Measurements from ENCODE around the gene TRIM65. TPM values are rescaled to one million over a fixed set of nuclear protein-coding genes. Genes with fewer than 3 reads are reported as not detected.

Gene TRIM65
- total and polyA plus RNA-seq, 2 donors = 14.4 to 20.2 TPM

- H3K9me3 ChIP-seq (ENCODE audit: control insufficient read depth in 2 of 2, insufficient read depth in 1 of 2, low read length in 1 of 2) = no peaks in the 10 kb centered on the region
- no peak overlapping the region for H3K4me3 ChIP-seq (ENCODE audit: low read length in 2 of 2)
- H3K36me3 ChIP-seq (ENCODE audit: control insufficient read depth in 2 of 2, insufficient read depth in 2 of 2, low read length in 1 of 2) = peaks cover 41 to 43% of the 10 kb centered on the region in 2 donors
- H3K4me1 ChIP-seq (ENCODE audit: control insufficient read depth in 2 of 2, insufficient read depth in 2 of 2, low read length in 2 of 2) = peaks cover 7 to 22% of the 10 kb centered on the region in 2 donors
- H3K27ac ChIP-seq (ENCODE audit: low read depth in 1 of 2, low read length in 1 of 2) = no peak overlapping the region
- H3K27me3 ChIP-seq (ENCODE audit: control insufficient read depth in 2 of 2, insufficient read depth in 1 of 2, low read length in 1 of 2) = no peaks in the 10 kb centered on the region
- WGBS = 97% methylated on average over 13 of the region's 13 CpGs
- no peak for DNase-seq (ENCODE audit: low read depth in 6 of 9, low spot score in 9 of 9)
Measured at GRCh38 chr17:75900691-75901533, 4.2 kb upstream of the TRIM65 start.

- WGBS = 94% methylated on average over 23 of the region's 23 CpGs
- Histone ChIP-seq H3K4me1 (ENCODE audit: control insufficient read depth in 2 of 2, insufficient read depth in 2 of 2, low read length in 2 of 2) (peaks cover 13 to 23% of the 10 kb centered on the region in 2 donors), H3K27ac (ENCODE audit: low read depth in 1 of 2, low read length in 1 of 2) (no peak overlapping the region), H3K27me3 (ENCODE audit: control insufficient read depth in 2 of 2, insufficient read depth in 1 of 2, low read length in 1 of 2) (no peaks in the 10 kb centered on the region), H3K4me3 (ENCODE audit: low read length in 2 of 2) (no peak overlapping the region), H3K9me3 (ENCODE audit: control insufficient read depth in 2 of 2, insufficient read depth in 1 of 2, low read length in 1 of 2) (no peaks in the 10 kb centered on the region), H3K36me3 (ENCODE audit: control insufficient read depth in 2 of 2, insufficient read depth in 2 of 2, low read length in 1 of 2) (peaks cover 41 to 43% of the 10 kb centered on the region in 2 donors)
- DNase-seq (ENCODE audit: low read depth in 6 of 9, low spot score in 9 of 9) = no peak
Measured at GRCh38 chr17:75899767-75900468, 3.2 kb upstream of the TRIM65 start.

- DNase-seq (ENCODE audit: low read depth in 6 of 9, low spot score in 9 of 9) = no peak
- Histone ChIP-seq H3K36me3 (ENCODE audit: control insufficient read depth in 2 of 2, insufficient read depth in 2 of 2, low read length in 1 of 2) (peaks cover 41 to 43% of the 10 kb centered on the region in 2 donors), H3K27ac (ENCODE audit: low read depth in 1 of 2, low read length in 1 of 2) (no peak overlapping the region), H3K4me1 (ENCODE audit: control insufficient read depth in 2 of 2, insufficient read depth in 2 of 2, low read length in 2 of 2) (peaks cover 13 to 25% of the 10 kb centered on the region in 2 donors), H3K4me3 (ENCODE audit: low read length in 2 of 2) (no peak overlapping the region), H3K9me3 (ENCODE audit: control insufficient read depth in 2 of 2, insufficient read depth in 1 of 2, low read length in 1 of 2) (no peaks in the 10 kb centered on the region), H3K27me3 (ENCODE audit: control insufficient read depth in 2 of 2, insufficient read depth in 1 of 2, low read length in 1 of 2) (no peaks in the 10 kb centered on the region)
- 98% methylated on average over 13 of the region's 13 CpGs for WGBS
Measured at GRCh38 chr17:75899353-75899752, 2.6 kb upstream of the TRIM65 start.

- peaks cover 9 to 20% of the 10 kb centered on the region in 2 donors for H3K4me1 ChIP-seq (ENCODE audit: control insufficient read depth in 2 of 2, insufficient read depth in 2 of 2, low read length in 2 of 2)
- H3K27me3 ChIP-seq (ENCODE audit: control insufficient read depth in 2 of 2, insufficient read depth in 1 of 2, low read length in 1 of 2) = no peaks in the 10 kb centered on the region
- H3K4me3 ChIP-seq (ENCODE audit: low read length in 2 of 2) = no peak overlapping the region
- WGBS = 98% methylated on average over 16 of the region's 16 CpGs
- H3K9me3 ChIP-seq (ENCODE audit: control insufficient read depth in 2 of 2, insufficient read depth in 1 of 2, low read length in 1 of 2) = no peaks in the 10 kb centered on the region
- H3K36me3 ChIP-seq (ENCODE audit: control insufficient read depth in 2 of 2, insufficient read depth in 2 of 2, low read length in 1 of 2) = peaks cover 41 to 43% of the 10 kb centered on the region in 2 donors
- DNase-seq (ENCODE audit: low read depth in 6 of 9, low spot score in 9 of 9) = no peak
- no peak overlapping the region for H3K27ac ChIP-seq (ENCODE audit: low read depth in 1 of 2, low read length in 1 of 2)
Measured at GRCh38 chr17:75898791-75899190, 2.0 kb upstream of the TRIM65 start.

GRCh38 chr17:75898065-75898464 lies 1.3 kb upstream of the TRIM65 start:
- Histone ChIP-seq H3K27me3 (ENCODE audit: control insufficient read depth in 2 of 2, insufficient read depth in 1 of 2, low read length in 1 of 2) (no peaks in the 10 kb centered on the region), H3K36me3 (ENCODE audit: control insufficient read depth in 2 of 2, insufficient read depth in 2 of 2, low read length in 1 of 2) (peaks cover 40 to 41% of the 10 kb centered on the region in 2 donors), H3K27ac (ENCODE audit: low read depth in 1 of 2, low read length in 1 of 2) (no peak overlapping the region), H3K4me3 (ENCODE audit: low read length in 2 of 2) (no peak overlapping the region), H3K9me3 (ENCODE audit: control insufficient read depth in 2 of 2, insufficient read depth in 1 of 2, low read length in 1 of 2) (no peaks in the 10 kb centered on the region), H3K4me1 (ENCODE audit: control insufficient read depth in 2 of 2, insufficient read depth in 2 of 2, low read length in 2 of 2) (peaks cover 9 to 19% of the 10 kb centered on the region in 2 donors)
- no peak for DNase-seq (ENCODE audit: low read depth in 6 of 9, low spot score in 9 of 9)
- 97% methylated on average over 8 of the region's 8 CpGs for WGBS

- Histone ChIP-seq H3K36me3 (ENCODE audit: control insufficient read depth in 2 of 2, insufficient read depth in 2 of 2, low read length in 1 of 2) (peaks cover 42 to 43% of the 10 kb centered on the region in 2 donors), H3K27me3 (ENCODE audit: control insufficient read depth in 2 of 2, insufficient read depth in 1 of 2, low read length in 1 of 2) (no peaks in the 10 kb centered on the region), H3K4me1 (ENCODE audit: control insufficient read depth in 2 of 2, insufficient read depth in 2 of 2, low read length in 2 of 2) (peaks cover 9 to 19% of the 10 kb centered on the region in 2 donors), H3K9me3 (ENCODE audit: control insufficient read depth in 2 of 2, insufficient read depth in 1 of 2, low read length in 1 of 2) (no peaks in the 10 kb centered on the region), H3K4me3 (ENCODE audit: low read length in 2 of 2) (peak overlapping the region in 1 of 2 donors; percentile 88), H3K27ac (ENCODE audit: low read depth in 1 of 2, low read length in 1 of 2) (peak overlapping the region in 1 of 2 donors; percentile 2)
- DNase-seq (ENCODE audit: low read depth in 6 of 9, low spot score in 9 of 9) = no peak
- whole genome bisulfite sequencing = 77% methylated on average over 37 of the region's 37 CpGs
Measured at GRCh38 chr17:75897160-75898019, 639 bp upstream of the TRIM65 start.

- Histone ChIP-seq H3K4me1 (ENCODE audit: control insufficient read depth in 2 of 2, insufficient read depth in 2 of 2, low read length in 2 of 2) (peaks cover 9 to 19% of the 10 kb centered on the region in 2 donors), H3K27ac (ENCODE audit: low read depth in 1 of 2, low read length in 1 of 2) (no peak overlapping the region), H3K36me3 (ENCODE audit: control insufficient read depth in 2 of 2, insufficient read depth in 2 of 2, low read length in 1 of 2) (peaks cover 43 to 45% of the 10 kb centered on the region in 2 donors), H3K27me3 (ENCODE audit: control insufficient read depth in 2 of 2, insufficient read depth in 1 of 2, low read length in 1 of 2) (no peaks in the 10 kb centered on the region), H3K4me3 (ENCODE audit: low read length in 2 of 2) (peak overlapping the region; percentile 65 to 88), H3K9me3 (ENCODE audit: control insufficient read depth in 2 of 2, insufficient read depth in 1 of 2, low read length in 1 of 2) (no peaks in the 10 kb centered on the region)
- DNase-seq (ENCODE audit: low read depth in 6 of 9, low spot score in 9 of 9) = peak in 1 of 9 donors; percentile 48
- WGBS = 45% methylated on average over 28 of the region's 28 CpGs
Measured at GRCh38 chr17:75895370-75896155, 1.2 kb downstream of the TRIM65 start.

GRCh38 chr17:75894049-75894733 lies 2.6 kb downstream of the TRIM65 start:
- 95% methylated on average over 22 of the region's 22 CpGs for WGBS
- Histone ChIP-seq H3K27ac (ENCODE audit: low read depth in 1 of 2, low read length in 1 of 2) (no peak overlapping the region), H3K27me3 (ENCODE audit: control insufficient read depth in 2 of 2, insufficient read depth in 1 of 2, low read length in 1 of 2) (no peaks in the 10 kb centered on the region), H3K4me1 (ENCODE audit: control insufficient read depth in 2 of 2, insufficient read depth in 2 of 2, low read length in 2 of 2) (peaks cover 9 to 19% of the 10 kb centered on the region in 2 donors), H3K9me3 (ENCODE audit: control insufficient read depth in 2 of 2, insufficient read depth in 1 of 2, low read length in 1 of 2) (no peaks in the 10 kb centered on the region), H3K4me3 (ENCODE audit: low read length in 2 of 2) (no peak overlapping the region), H3K36me3 (ENCODE audit: control insufficient read depth in 2 of 2, insufficient read depth in 2 of 2, low read length in 1 of 2) (peaks cover 31 to 42% of the 10 kb centered on the region in 2 donors)
- DNase-seq (ENCODE audit: low read depth in 6 of 9, low spot score in 9 of 9) = no peak
